Neutrophil (primary cell): Measurements from ENCODE around the gene S1PR3.

Experiments
- H3K27ac ChIP-seq: fragments of 200-600 bp; sonication (generic); 2 replicates; pipeline ENCODE4 v1.5.1; 2016; ENCODE audit warnings: mild to moderate bottlenecking, moderate library complexity
- H3K27me3 ChIP-seq: fragments of 200-600 bp; sonication (generic); 2 replicates; pipeline ENCODE4 v1.6.0; 2016; ENCODE audit warnings: mild to moderate bottlenecking
- H3K36me3 ChIP-seq: fragments of 200-600 bp; sonication (generic); 2 replicates; pipeline ENCODE4 v1.5.1; 2017
- H3K4me1 ChIP-seq, 2 experiments: fragments of 200-600 bp in 1 of 2; sonication (generic) in 1 of 2; 1 replicate in 1 of 2; 2 replicates in 1 of 2; pipeline versions ENCODE4 v1.5.1 to v1.6.1; 2013 to 2016; ENCODE audit warnings: low read depth in 1 of 2, low read length in 1 of 2, mild to moderate bottlenecking in 1 of 2, moderate library complexity in 1 of 2; ENCODE audit not compliant: control insufficient read depth in 1 of 2, insufficient read depth in 1 of 2
- H3K4me3 ChIP-seq, 2 experiments: fragments of 200-600 bp in 1 of 2; sonication (generic) in 1 of 2; 1 replicate in 1 of 2; 2 replicates in 1 of 2; pipeline ENCODE4 v1.5.1; 2013 to 2016; ENCODE audit warnings: low read depth in 1 of 2, low read length in 1 of 2, mild to moderate bottlenecking in 1 of 2, moderate library complexity in 1 of 2
- H3K9me3 ChIP-seq: fragments of 200-600 bp; sonication (generic); 2 replicates; pipeline ENCODE4 v1.5.1; 2016
- TF ChIP-seq, protein P1 (sequence below): fragments of 200-600 bp; sonication (generic); IDR thresholded peaks from 2 replicates; pipeline ENCODE4 v1.5.1; 2016; ENCODE audit warnings: antibody characterized with exemption

The S1PR3 gene

DNA sequence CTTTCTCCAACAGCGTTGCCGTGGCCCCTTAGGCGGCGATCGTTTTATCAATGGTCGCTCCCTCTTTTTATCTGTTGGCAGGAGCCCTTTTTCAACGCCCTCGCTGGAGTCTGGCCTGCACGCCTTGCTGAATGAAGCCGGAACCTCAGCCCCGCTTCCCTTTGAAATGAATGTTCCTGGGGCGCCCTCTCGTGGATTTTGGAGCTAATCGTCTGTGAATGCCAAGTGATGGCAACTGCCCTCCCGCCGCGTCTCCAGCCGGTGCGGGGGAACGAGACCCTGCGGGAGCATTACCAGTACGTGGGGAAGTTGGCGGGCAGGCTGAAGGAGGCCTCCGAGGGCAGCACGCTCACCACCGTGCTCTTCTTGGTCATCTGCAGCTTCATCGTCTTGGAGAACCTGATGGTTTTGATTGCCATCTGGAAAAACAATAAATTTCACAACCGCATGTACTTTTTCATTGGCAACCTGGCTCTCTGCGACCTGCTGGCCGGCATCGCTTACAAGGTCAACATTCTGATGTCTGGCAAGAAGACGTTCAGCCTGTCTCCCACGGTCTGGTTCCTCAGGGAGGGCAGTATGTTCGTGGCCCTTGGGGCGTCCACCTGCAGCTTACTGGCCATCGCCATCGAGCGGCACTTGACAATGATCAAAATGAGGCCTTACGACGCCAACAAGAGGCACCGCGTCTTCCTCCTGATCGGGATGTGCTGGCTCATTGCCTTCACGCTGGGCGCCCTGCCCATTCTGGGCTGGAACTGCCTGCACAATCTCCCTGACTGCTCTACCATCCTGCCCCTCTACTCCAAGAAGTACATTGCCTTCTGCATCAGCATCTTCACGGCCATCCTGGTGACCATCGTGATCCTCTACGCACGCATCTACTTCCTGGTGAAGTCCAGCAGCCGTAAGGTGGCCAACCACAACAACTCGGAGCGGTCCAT is 10.0 kb downstream of the S1PR3 start:
- Histone ChIP-seq H3K36me3 (no peaks in the 10 kb centered on the region), H3K4me1 (peaks cover 5% of the 10 kb centered on the region in 2 experiments), H3K9me3 (no peaks in the 10 kb centered on the region), H3K4me3 (no peak overlapping the region), H3K27ac (no peak overlapping the region), H3K27me3 (no peaks in the 10 kb centered on the region)
- TF ChIP-seq, protein P1, sequence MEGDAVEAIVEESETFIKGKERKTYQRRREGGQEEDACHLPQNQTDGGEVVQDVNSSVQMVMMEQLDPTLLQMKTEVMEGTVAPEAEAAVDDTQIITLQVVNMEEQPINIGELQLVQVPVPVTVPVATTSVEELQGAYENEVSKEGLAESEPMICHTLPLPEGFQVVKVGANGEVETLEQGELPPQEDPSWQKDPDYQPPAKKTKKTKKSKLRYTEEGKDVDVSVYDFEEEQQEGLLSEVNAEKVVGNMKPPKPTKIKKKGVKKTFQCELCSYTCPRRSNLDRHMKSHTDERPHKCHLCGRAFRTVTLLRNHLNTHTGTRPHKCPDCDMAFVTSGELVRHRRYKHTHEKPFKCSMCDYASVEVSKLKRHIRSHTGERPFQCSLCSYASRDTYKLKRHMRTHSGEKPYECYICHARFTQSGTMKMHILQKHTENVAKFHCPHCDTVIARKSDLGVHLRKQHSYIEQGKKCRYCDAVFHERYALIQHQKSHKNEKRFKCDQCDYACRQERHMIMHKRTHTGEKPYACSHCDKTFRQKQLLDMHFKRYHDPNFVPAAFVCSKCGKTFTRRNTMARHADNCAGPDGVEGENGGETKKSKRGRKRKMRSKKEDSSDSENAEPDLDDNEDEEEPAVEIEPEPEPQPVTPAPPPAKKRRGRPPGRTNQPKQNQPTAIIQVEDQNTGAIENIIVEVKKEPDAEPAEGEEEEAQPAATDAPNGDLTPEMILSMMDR: peak; percentile 24

DNA sequence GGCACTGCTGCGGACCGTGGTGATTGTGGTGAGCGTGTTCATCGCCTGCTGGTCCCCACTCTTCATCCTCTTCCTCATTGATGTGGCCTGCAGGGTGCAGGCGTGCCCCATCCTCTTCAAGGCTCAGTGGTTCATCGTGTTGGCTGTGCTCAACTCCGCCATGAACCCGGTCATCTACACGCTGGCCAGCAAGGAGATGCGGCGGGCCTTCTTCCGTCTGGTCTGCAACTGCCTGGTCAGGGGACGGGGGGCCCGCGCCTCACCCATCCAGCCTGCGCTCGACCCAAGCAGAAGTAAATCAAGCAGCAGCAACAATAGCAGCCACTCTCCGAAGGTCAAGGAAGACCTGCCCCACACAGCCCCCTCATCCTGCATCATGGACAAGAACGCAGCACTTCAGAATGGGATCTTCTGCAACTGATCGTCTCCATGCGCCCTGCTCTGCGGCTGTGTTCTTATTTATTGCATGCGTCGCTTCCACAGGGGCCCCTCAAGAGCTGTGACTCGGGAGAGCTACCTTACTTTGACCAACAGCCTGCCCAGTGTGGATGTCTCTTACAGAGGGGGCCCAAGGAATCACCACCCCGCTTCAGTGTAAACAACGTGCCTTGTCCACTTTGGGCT is 10.8 kb downstream of the S1PR3 start:
- no peaks in the 10 kb centered on the region for H3K36me3 ChIP-seq
- TF ChIP-seq, protein P1: no peak
- H3K4me3 ChIP-seq: no peak overlapping the region

DNA sequence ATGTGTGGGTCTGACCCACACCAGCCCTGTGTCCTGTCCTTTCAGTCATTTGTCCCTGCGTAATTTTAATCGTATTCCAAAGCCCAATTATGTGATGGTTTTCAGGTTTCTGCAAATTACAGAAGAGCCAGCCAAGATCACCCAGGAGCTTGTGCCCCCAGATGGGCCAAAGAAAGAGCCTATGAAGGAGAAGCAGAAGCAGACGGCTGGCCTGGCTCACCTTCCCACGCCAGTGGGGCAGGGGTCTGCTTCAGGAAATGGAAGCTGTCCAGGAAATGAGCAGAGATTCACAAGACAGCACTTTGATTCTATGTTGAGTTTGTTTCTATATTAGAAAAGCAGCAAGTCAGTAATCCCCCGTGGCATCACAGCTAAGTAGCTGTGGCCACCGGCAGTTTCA is 11.7 kb downstream of the S1PR3 start:
- TF ChIP-seq, protein P1: no peak
- Histone ChIP-seq H3K27ac (no peak overlapping the region), H3K36me3 (no peaks in the 10 kb centered on the region), H3K4me1 (peaks cover 5% of the 10 kb centered on the region in 2 experiments), H3K4me3 (no peak overlapping the region), H3K27me3 (no peaks in the 10 kb centered on the region), H3K9me3 (no peaks in the 10 kb centered on the region)

More for the DNA sequence above, 10.8 kb downstream of the S1PR3 start:
- H3K27ac ChIP-seq: no peak overlapping the region
- no peaks in the 10 kb centered on the region for H3K9me3 ChIP-seq
- H3K4me1 ChIP-seq: peaks cover 5% of the 10 kb centered on the region in 2 experiments
- H3K27me3 ChIP-seq: no peaks in the 10 kb centered on the region

DNA sequence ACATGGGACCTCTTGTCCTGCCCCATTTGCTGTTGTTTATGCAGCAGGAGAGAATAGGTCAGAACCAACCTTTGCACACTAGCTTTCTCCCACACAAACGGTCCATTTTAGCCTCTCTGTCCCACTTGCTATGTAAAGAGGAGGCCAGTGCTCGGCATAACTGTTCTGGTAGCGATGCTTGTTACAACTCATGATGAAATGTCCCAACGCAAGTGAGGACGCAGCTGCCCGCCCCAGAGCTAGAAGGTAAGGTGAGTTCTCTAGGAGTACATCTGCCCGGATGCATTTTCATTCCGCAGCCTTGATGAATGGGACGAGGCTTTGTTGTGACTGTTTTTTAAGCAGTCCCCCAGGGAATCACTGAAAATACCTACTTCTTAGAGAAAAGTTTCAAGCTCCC is 14.1 kb downstream of the S1PR3 start:
- Histone ChIP-seq H3K36me3 (no peaks in the 10 kb centered on the region), H3K27ac (no peak overlapping the region), H3K4me3 (no peak overlapping the region), H3K9me3 (no peaks in the 10 kb centered on the region), H3K27me3 (no peaks in the 10 kb centered on the region), H3K4me1 (peaks cover 5 to 23% of the 10 kb centered on the region in 2 experiments)
- TF ChIP-seq, protein P1: no peak

DNA sequence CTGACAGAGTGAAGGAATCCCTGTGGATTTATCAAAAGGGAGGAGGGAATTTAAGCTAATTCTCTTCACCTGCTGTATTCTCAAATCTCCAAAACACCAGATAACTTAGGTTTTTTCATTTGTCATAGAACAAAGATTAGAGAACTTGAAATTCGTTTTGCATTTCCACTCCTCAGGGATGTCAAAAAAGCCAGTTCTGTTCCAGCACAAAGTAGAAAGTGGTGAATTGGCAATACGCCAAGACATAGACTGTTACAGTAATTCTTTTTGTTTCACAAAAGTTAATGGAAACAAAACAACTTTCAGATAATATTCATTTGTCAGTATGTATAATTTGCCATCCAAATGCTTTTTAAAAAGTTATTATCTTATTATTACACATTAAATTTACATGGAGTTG is 15.0 kb downstream of the S1PR3 start:
- no peaks in the 10 kb centered on the region for H3K9me3 ChIP-seq
- no peaks in the 10 kb centered on the region for H3K36me3 ChIP-seq
- no peak overlapping the region for H3K4me3 ChIP-seq
- H3K4me1 ChIP-seq: peaks cover 0 to 21% of the 10 kb centered on the region in 2 experiments
- TF ChIP-seq, protein P1: no peak
- no peak overlapping the region for H3K27ac ChIP-seq
- no peaks in the 10 kb centered on the region for H3K27me3 ChIP-seq
